AG09319 (cell line): ENCODE data around the gene CLTCL1.
"Not testable (repeated sequence)": the region's sequence is repeated elsewhere in the genome, so short reads cannot be mapped to it uniquely, and the experiment has no call there.

ENCODE experiments used
- DNase-seq: peaks from one replicate; pipeline ENCODE4 v3.0.0-alpha.2; 2010; ENCODE audit warnings: low read depth; ENCODE audit errors: extremely low read depth
- TF ChIP-seq, protein P1 (sequence below): IDR thresholded peaks from 2 replicates; pipeline ENCODE4 v1.5.1; 2011; ENCODE audit warnings: low read depth, mild to moderate bottlenecking, inconsistent platforms, low read length, moderate library complexity

CLTCL1 gene

DNA sequence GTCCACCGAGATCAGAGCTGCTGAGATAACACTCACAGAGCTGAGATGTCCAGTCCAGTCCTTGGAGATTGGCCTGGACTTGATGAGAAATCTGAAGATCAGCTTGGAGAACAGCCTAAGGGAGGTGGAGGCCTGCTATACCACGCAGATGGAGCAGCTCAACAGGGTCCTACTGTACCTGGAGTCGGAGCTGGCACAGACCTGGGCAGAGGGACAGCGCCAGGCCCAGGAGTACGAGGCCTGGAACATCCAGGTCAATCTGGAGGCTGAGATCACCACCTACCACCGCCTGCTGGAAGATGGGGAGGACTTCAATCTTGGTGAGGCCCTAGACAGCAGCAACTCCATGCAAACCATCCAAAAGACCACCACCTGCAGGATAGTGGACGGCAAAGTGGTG is 33.1 kb downstream of the CLTCL1 start:
- TF ChIP-seq, protein P1, sequence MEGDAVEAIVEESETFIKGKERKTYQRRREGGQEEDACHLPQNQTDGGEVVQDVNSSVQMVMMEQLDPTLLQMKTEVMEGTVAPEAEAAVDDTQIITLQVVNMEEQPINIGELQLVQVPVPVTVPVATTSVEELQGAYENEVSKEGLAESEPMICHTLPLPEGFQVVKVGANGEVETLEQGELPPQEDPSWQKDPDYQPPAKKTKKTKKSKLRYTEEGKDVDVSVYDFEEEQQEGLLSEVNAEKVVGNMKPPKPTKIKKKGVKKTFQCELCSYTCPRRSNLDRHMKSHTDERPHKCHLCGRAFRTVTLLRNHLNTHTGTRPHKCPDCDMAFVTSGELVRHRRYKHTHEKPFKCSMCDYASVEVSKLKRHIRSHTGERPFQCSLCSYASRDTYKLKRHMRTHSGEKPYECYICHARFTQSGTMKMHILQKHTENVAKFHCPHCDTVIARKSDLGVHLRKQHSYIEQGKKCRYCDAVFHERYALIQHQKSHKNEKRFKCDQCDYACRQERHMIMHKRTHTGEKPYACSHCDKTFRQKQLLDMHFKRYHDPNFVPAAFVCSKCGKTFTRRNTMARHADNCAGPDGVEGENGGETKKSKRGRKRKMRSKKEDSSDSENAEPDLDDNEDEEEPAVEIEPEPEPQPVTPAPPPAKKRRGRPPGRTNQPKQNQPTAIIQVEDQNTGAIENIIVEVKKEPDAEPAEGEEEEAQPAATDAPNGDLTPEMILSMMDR, result no peak
- DNase-seq, result no peak

GRCh38 chr22:19256362-19256761 is 35.2 kb downstream of the CLTCL1 start:
- not testable (repeated sequence) for DNase-seq

DNA sequence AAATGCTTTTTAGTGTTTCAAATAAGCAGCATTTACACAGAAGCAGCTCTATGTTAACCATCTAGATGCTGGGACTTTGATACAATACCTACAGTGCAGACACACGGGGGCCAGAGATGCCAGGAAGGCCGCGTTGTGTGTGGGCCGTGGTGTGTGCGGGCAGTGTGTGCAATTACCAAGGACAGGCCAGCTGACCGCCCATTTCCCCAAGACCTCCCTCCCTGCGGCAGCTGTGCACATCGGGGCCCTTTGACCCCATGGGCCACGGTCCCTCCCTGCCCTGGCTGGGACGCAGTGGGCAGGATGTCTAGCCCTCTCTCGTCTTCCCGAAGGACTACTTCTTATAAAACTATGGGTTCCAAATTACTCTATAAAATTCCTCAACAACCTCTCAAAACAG is 38.4 kb downstream of the CLTCL1 start:
- DNase-seq, result no peak
- TF ChIP-seq, protein P1, result no peak

DNA sequence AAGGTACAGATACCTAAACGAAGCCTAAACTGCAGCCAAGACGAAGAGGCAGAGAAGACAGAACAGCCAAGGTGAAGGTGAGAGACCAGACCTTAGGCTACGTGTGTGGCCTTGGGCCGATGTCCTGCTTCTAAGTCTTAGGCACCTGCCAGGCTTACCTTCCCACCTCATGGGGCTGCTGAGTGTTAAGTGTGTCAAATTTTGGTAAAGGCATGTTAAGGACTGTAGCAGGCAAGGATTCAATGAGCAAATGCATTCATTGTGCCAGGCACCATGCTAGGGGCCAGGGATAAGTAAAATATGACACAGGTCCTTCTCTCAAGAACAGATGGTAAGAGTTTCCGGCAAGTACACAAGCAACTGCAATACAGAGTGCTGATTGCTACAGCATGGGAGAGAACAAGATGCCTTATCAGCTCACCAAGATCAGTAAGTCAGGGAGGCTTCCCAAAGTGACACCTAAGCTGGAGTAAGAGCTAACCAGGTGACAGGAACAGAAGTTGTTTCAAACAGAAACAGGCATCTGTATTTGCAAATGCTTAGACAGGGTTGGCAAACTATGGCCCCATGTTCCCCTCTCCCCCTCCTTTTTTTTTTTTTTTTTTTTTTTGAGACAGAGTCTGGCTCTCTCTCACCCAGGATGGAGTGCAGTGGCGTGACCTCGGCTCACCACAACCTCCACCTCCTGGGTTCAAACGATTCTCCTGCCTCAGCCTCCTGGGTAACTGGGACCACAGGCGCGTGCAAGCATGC is 46.7 kb downstream of the CLTCL1 start:
- no peak for DNase-seq
- TF ChIP-seq, protein P1, result no peak

- no peak for DNase-seq
- TF ChIP-seq, protein P1, result no peak
Observed at GRCh38 chr22:19242699-19243098, 48.8 kb downstream of the CLTCL1 start.

- TF ChIP-seq, protein P1, result no peak
- DNase-seq, result no peak
Observed at GRCh38 chr22:19241593-19241906, 50.0 kb downstream of the CLTCL1 start.

GRCh38 chr22:19240813-19241592 is 50.5 kb downstream of the CLTCL1 start:
- TF ChIP-seq, protein P1, result no peak
- DNase-seq, result no peak
